CD4-positive, CD25-positive, alpha-beta regulatory T cell (primary cell): Measurements from ENCODE around the gene SDHAF2. TPM values are rescaled to one million over a fixed set of nuclear protein-coding genes. Genes with fewer than 3 reads are reported as not detected.

Experiments
- ATAC-seq, 2 donors: fragments of 150-1000 bp; cut with Tn5 transposase; one replicate each; pipeline ENCODE4 v1.10.0; 2021; ENCODE audit warnings: low read depth in 2 of 2, moderate number of reproducible peaks in 2 of 2, moderate library complexity in 1 of 2
- DNase-seq, 3 donors: peaks; one replicate each; pipeline versions ENCODE4 v3.0.0 to v3.0.0-alpha.2; 2012 to 2022; ENCODE audit warnings: mixed read lengths in 1 of 3
- H3K27ac ChIP-seq: one replicate; pipeline ENCODE4 v1.7.0; 2013; ENCODE audit warnings: mild to moderate bottlenecking, low read length; ENCODE audit not compliant: insufficient read depth, poor library complexity, severe bottlenecking
- H3K27me3 ChIP-seq: one replicate; pipeline ENCODE4 v1.7.0; 2013; ENCODE audit warnings: low read length; ENCODE audit not compliant: control insufficient read depth, insufficient read depth
- H3K36me3 ChIP-seq: one replicate; pipeline ENCODE4 v1.7.0; 2013; ENCODE audit warnings: mild to moderate bottlenecking, low read length, moderate library complexity; ENCODE audit not compliant: control insufficient read depth, insufficient read depth
- H3K4me1 ChIP-seq: 2 replicates; pipeline ENCODE4 v1.7.0; 2013; ENCODE audit warnings: mild to moderate bottlenecking, low read length; ENCODE audit not compliant: insufficient read depth, control insufficient read depth, poor library complexity, severe bottlenecking
- H3K4me3 ChIP-seq: one replicate; pipeline ENCODE4 v1.7.0; 2013; ENCODE audit warnings: low read depth, mild to moderate bottlenecking, low read length, moderate library complexity
- H3K9me3 ChIP-seq, 2 experiments: 1 replicate in 1 of 2; 2 replicates in 1 of 2; pipeline ENCODE4 v1.7.0; 2013; ENCODE audit warnings: low read length in 2 of 2, mild to moderate bottlenecking in 1 of 2, moderate library complexity in 1 of 2; ENCODE audit not compliant: control insufficient read depth in 2 of 2
- H3K27ac Mint-ChIP-seq, 3 donors: one replicate each; pipeline ENCODE4 v1.8.0; 2020 to 2022; ENCODE audit warnings: mild to moderate bottlenecking in 3 of 3, mixed read lengths in 3 of 3, moderate library complexity in 2 of 3
- H3K27me3 Mint-ChIP-seq: one replicate; pipeline ENCODE4 v1.8.0; 2022; ENCODE audit warnings: mild to moderate bottlenecking, mixed read lengths
- H3K36me3 Mint-ChIP-seq: one replicate; pipeline ENCODE4 v1.8.0; 2020; ENCODE audit warnings: mixed read lengths
- H3K4me1 Mint-ChIP-seq, 4 donors: one replicate each; pipeline ENCODE4 v1.8.0; 2020 to 2022; ENCODE audit warnings: mixed read lengths in 4 of 4, mild to moderate bottlenecking in 1 of 4
- H3K4me3 Mint-ChIP-seq, 4 donors: one replicate each; pipeline ENCODE4 v1.8.0; 2020 to 2022; ENCODE audit warnings: mild to moderate bottlenecking in 4 of 4, mixed read lengths in 4 of 4, moderate library complexity in 3 of 4
- H3K9me3 Mint-ChIP-seq, 7 donors: one replicate each; pipeline ENCODE4 v1.8.0; 2020 to 2022; ENCODE audit warnings: mixed read lengths in 7 of 7, mild to moderate bottlenecking in 3 of 7, moderate library complexity in 2 of 7
- polyA plus RNA-seq, 4 donors: library from polyadenylated mRNA; unstranded; fragments of 300-500 nt; fragmentation: Illumina TruSeq; gene quantifications; one replicate each; pipeline ENCODE4 v1.2.3, GENCODE V29; 2021
- total RNA-seq: library from RNA; stranded (reverse); gene quantifications from one replicate; pipeline ENCODE4 v1.2.3, GENCODE V29; 2022

Gene SDHAF2
- total and polyA plus RNA-seq, 5 donors from 2014 or later: 36.7 to 127 (median 99.9) TPM

- Mint-ChIP-seq H3K27ac (no peak overlapping the region), H3K9me3 (no peaks in the 10 kb centered on the region), H3K27me3 (peaks cover 6% of the 10 kb centered on the region), H3K36me3 (no peaks in the 10 kb centered on the region), H3K4me3 (no peak overlapping the region), H3K4me1 (no peaks in the 10 kb centered on the region)
- ATAC-seq (no peak), DNase-seq (no peak)
- Histone ChIP-seq H3K27ac (no peak overlapping the region), H3K36me3 (no peaks in the 10 kb centered on the region), H3K4me1 (no peaks in the 10 kb centered on the region), H3K9me3 (no peaks in the 10 kb centered on the region), H3K4me3 (no peak overlapping the region), H3K27me3 (no peaks in the 10 kb centered on the region)
Measured at GRCh38 chr11:61494381-61494961, 64.5 kb downstream of the SDHAF2 start.

- Histone ChIP-seq H3K4me1 (no peaks in the 10 kb centered on the region), H3K4me3 (no peak overlapping the region), H3K27ac (no peak overlapping the region), H3K36me3 (no peaks in the 10 kb centered on the region), H3K9me3 (no peaks in the 10 kb centered on the region), H3K27me3 (no peaks in the 10 kb centered on the region)
- Mint-ChIP-seq H3K4me1 (no peaks in the 10 kb centered on the region), H3K9me3 (peaks cover 0 to 1% (median 0%) of the 10 kb centered on the region in 7 donors), H3K27ac (no peak overlapping the region), H3K36me3 (no peaks in the 10 kb centered on the region), H3K27me3 (peaks cover 2% of the 10 kb centered on the region), H3K4me3 (no peak overlapping the region)
- DNase-seq (no peak), ATAC-seq (no peak)
Measured at GRCh38 chr11:61495801-61496601, 66.1 kb downstream of the SDHAF2 start.

Other genes starting within 250 kb of the SDHAF2 start
- not detected for gene PGA3, start 226.6 kb upstream of the SDHAF2 start, total RNA-seq
- gene PGA3, start 226.6 kb upstream of the SDHAF2 start, polyA plus RNA-seq: not detected
- gene PGA4, start 207.8 kb upstream of the SDHAF2 start, total RNA-seq: not detected
- not detected for gene PGA4, start 207.8 kb upstream of the SDHAF2 start, polyA plus RNA-seq
- not detected for gene PGA5, start 188.9 kb upstream of the SDHAF2 start, total RNA-seq
- gene PGA5, start 188.9 kb upstream of the SDHAF2 start, polyA plus RNA-seq: not detected
- 0.94 TPM for gene VWCE, start 134.8 kb upstream of the SDHAF2 start, total RNA-seq
- gene VWCE, start 134.8 kb upstream of the SDHAF2 start, polyA plus RNA-seq: not detected
- gene DDB1, start 97.0 kb upstream of the SDHAF2 start, total RNA-seq: 155 TPM
- gene DDB1, start 97.0 kb upstream of the SDHAF2 start, polyA plus RNA-seq: 100 to 1,000 TPM; 117 to 158 (median 126) TPM
- 29.6 TPM for gene TKFC, start 96.9 kb upstream of the SDHAF2 start, total RNA-seq
- 10 to 100 TPM; 29.2 to 33.2 (median 32.1) TPM for gene TKFC, start 96.9 kb upstream of the SDHAF2 start, polyA plus RNA-seq
- gene CYB561A3, start 68.2 kb upstream of the SDHAF2 start, total RNA-seq: 29.5 TPM
- gene CYB561A3, start 68.2 kb upstream of the SDHAF2 start, polyA plus RNA-seq: 10 to 100 TPM; 54.7 to 70.2 (median 59.3) TPM
- gene TMEM138, start 67.8 kb upstream of the SDHAF2 start, total RNA-seq: 48.6 TPM
- gene TMEM138, start 67.8 kb upstream of the SDHAF2 start, polyA plus RNA-seq: 10 to 100 TPM; 59.8 to 73.2 (median 62.0) TPM
- gene TMEM216, start 37.5 kb upstream of the SDHAF2 start, total RNA-seq: 10.3 TPM
- 10 to 100 TPM; 48.2 to 69.3 (median 59.0) TPM for gene TMEM216, start 37.5 kb upstream of the SDHAF2 start, polyA plus RNA-seq
- 111 TPM for gene CPSF7, start 149 bp upstream of the SDHAF2 start, total RNA-seq
- 10 to 100 TPM; 23.5 to 32.0 (median 25.4) TPM for gene CPSF7, start 149 bp upstream of the SDHAF2 start, polyA plus RNA-seq
- gene LRRC10B, start 78.6 kb downstream of the SDHAF2 start, total RNA-seq: not detected
- gene LRRC10B, start 78.6 kb downstream of the SDHAF2 start, polyA plus RNA-seq: not detected
- 0.20 TPM for gene SYT7, start 151.0 kb downstream of the SDHAF2 start, total RNA-seq
- not detected for gene SYT7, start 151.0 kb downstream of the SDHAF2 start, polyA plus RNA-seq